ENCODE data around the gene PLXDC1. TPM values are rescaled to one million over a fixed set of nuclear protein-coding genes. Genes with fewer than 3 reads are reported as not detected.

Gene PLXDC1
- total and polyA plus RNA-seq, 12 donors: 1.3 to 5.6 (median 3.9) TPM

GRCh38 chr17:39193346-39193745, 41.9 kb upstream of the PLXDC1 start:
- Histone ChIP-seq H3K27ac (no peak overlapping the region), H3K4me1 (replicated peaks in 1 of 2) (peaks cover 10 to 11% of the 10 kb centered on the region in 2 donors)

GRCh38 chr17:39192901-39193300, 41.5 kb upstream of the PLXDC1 start:
- H3K4me1 ChIP-seq (replicated peaks in 1 of 2): peaks cover 9 to 10% of the 10 kb centered on the region in 2 donors
- 92 to 96% (median 94%) methylated on average over 16 of the region's 16 CpGs for WGBS, 4 donors
- intact Hi-C loops (cut with DNase I): no loop called here

More at GRCh38 chr17:39193346-39193745, 41.9 kb upstream of the PLXDC1 start:
- 80 to 84% (median 83%) methylated on average over 1 to 10 of the region's 10 CpGs for WGBS, 4 donors
- H3K4me3 ChIP-seq: no peak overlapping the region
- no peak for TF ChIP-seq CTCF (IDR thresholded peaks at IDR 0.05)
- TF ChIP-seq POLR2A (IDR thresholded peaks at IDR 0.05): no peak
- intact Hi-C loops (cut with DNase I): no loop called here
- peaks cover 0 to 18% of the 10 kb centered on the region in 2 donors for H3K36me3 ChIP-seq (replicated peaks in 1 of 2)
- H3K9me3 ChIP-seq (replicated peaks in 1 of 3): no peaks in the 10 kb centered on the region
- DNase-seq: peak in 1 of 7 donors; percentile 14
- H3K27me3 ChIP-seq: no peaks in the 10 kb centered on the region

GRCh38 chr17:39191750-39192510, 40.5 kb upstream of the PLXDC1 start:
- Histone ChIP-seq H3K4me1 (replicated peaks in 1 of 2) (peaks cover 7% of the 10 kb centered on the region in 2 donors), H3K9me3 (replicated peaks in 1 of 3) (no peaks in the 10 kb centered on the region), H3K27me3 (no peaks in the 10 kb centered on the region), H3K27ac (no peak overlapping the region), H3K36me3 (replicated peaks in 1 of 2) (peaks cover 0 to 29% of the 10 kb centered on the region in 2 donors), H3K4me3 (no peak overlapping the region)
- DNase-seq: peak in 1 of 7 donors; percentile 14
- intact Hi-C loops (cut with DNase I): no loop called here
- no peak for TF ChIP-seq POLR2A (IDR thresholded peaks at IDR 0.05)
- no peak for TF ChIP-seq CTCF (IDR thresholded peaks at IDR 0.05)
- WGBS, 4 donors: 75 to 93% (median 89%) methylated on average over 2 to 9 of the region's 9 CpGs

More at GRCh38 chr17:39192901-39193300, 41.5 kb upstream of the PLXDC1 start:
- Histone ChIP-seq H3K4me3 (no peak overlapping the region), H3K36me3 (replicated peaks in 1 of 2) (peaks cover 0 to 20% of the 10 kb centered on the region in 2 donors), H3K9me3 (replicated peaks in 1 of 3) (no peaks in the 10 kb centered on the region), H3K27ac (no peak overlapping the region), H3K27me3 (no peaks in the 10 kb centered on the region)
- TF ChIP-seq POLR2A (IDR thresholded peaks at IDR 0.05) (no peak), CTCF (IDR thresholded peaks at IDR 0.05) (no peak)
- DNase-seq: no peak

- Histone ChIP-seq H3K4me3 (no peak overlapping the region), H3K36me3 (replicated peaks in 1 of 2) (peaks cover 0 to 44% of the 10 kb centered on the region in 2 donors), H3K27ac (no peak overlapping the region), H3K27me3 (no peaks in the 10 kb centered on the region), H3K9me3 (replicated peaks in 1 of 3) (no peaks in the 10 kb centered on the region), H3K4me1 (replicated peaks in 1 of 2) (no peaks in the 10 kb centered on the region)
- intact Hi-C loops (cut with DNase I): no loop called here
- TF ChIP-seq CTCF (IDR thresholded peaks at IDR 0.05): no peak
- TF ChIP-seq POLR2A (IDR thresholded peaks at IDR 0.05): no peak
- 91 to 93% (median 93%) methylated on average over 9 of the region's 9 CpGs for WGBS, 4 donors
- DNase-seq: no peak
Observed at GRCh38 chr17:39187152-39187830, 35.9 kb upstream of the PLXDC1 start.

All from adrenal gland (tissue), 12 donors.